B cell (primary cell): ENCODE results near the gene MAU2. TPM values are rescaled to one million over a fixed set of nuclear protein-coding genes. Genes with fewer than 3 reads are reported as not detected.

ENCODE experiments used
- ATAC-seq: fragments of 200-7000 bp; cut with Tn5 transposase; one replicate; pipeline ENCODE4 v1.10.0; 2021; ENCODE audit warnings: low read depth, mild to moderate bottlenecking, moderate number of reproducible peaks, moderate library complexity
- CTCF ChIA-PET: fragments of 350-600 bp; sonication (Branson Sonifier 250); formaldehyde crosslinking; loops from one replicate; lab custom pipeline; 2021; ENCODE audit warnings: antibody characterized with exemption, inconsistent platforms; lab: Charles Lee
- POLR2A ChIA-PET: fragments of 350-600 bp; sonication (Branson Sonifier 250); formaldehyde crosslinking; loops from one replicate; lab custom pipeline; 2021; ENCODE audit warnings: antibody characterized with exemption; lab: Charles Lee
- DNase-seq: peaks from one replicate; pipeline ENCODE4 v3.0.0; 2013
- H2AFZ ChIP-seq: 2 replicates; pipeline ENCODE4 v1.6.1; 2012; ENCODE audit warnings: mild to moderate bottlenecking, low read depth, low read length; ENCODE audit not compliant: insufficient read depth, poor library complexity, severe bottlenecking
- H3K27ac ChIP-seq, 2 donors: 1 replicate in 1 of 2; 2 replicates in 1 of 2; pipeline ENCODE4 v1.5.1; 2012 to 2013; ENCODE audit warnings: low read length in 2 of 2, mild to moderate bottlenecking in 2 of 2, moderate library complexity in 1 of 2
- H3K27me3 ChIP-seq, 4 experiments: fragments of 200-600 bp in 1 of 4; sonication (generic) in 1 of 4; replicated peaks in 1 of 4; 1 replicate in 2 of 4; 2 replicates in 2 of 4; pipeline versions ENCODE4 v1.6.1 to v1.7.0; 2013 to 2016; ENCODE audit warnings: low read length in 3 of 4, mild to moderate bottlenecking in 2 of 4, mixed read lengths in 1 of 4, moderate library complexity in 1 of 4; ENCODE audit not compliant: insufficient read depth in 4 of 4, control insufficient read depth in 3 of 4; ENCODE audit errors: control extremely low read depth in 1 of 4
- H3K36me3 ChIP-seq, 2 experiments: replicated peaks in 1 of 2; 1 replicate in 1 of 2; 2 replicates in 1 of 2; pipeline versions ENCODE4 v1.6.1 to v1.7.1; 2013; ENCODE audit warnings: low read length in 1 of 2; ENCODE audit not compliant: insufficient read depth in 2 of 2, control insufficient read depth in 1 of 2; ENCODE audit errors: control extremely low read depth in 1 of 2, extremely low read depth in 1 of 2
- H3K4me1 ChIP-seq, 2 donors: fragments of 200-600 bp in 1 of 2; sonication (generic) in 1 of 2; 1 replicate in 1 of 2; 2 replicates in 1 of 2; pipeline versions ENCODE4 v1.5.1 to v1.6.1; 2013 to 2017; ENCODE audit warnings: low read length in 2 of 2; ENCODE audit not compliant: control insufficient read depth in 2 of 2, insufficient read depth in 2 of 2
- H3K4me2 ChIP-seq: replicated peaks from 2 replicates; pipeline ENCODE3; 2012; ENCODE audit warnings: mild to moderate bottlenecking, low read depth, low read length; ENCODE audit not compliant: poor library complexity, severe bottlenecking
- H3K4me3 ChIP-seq, 5 experiments: fragments of 200-600 bp in 1 of 5; sonication (generic) in 1 of 5; 1 replicate in 3 of 5; 2 replicates in 2 of 5; pipeline versions ENCODE4 v1.5.1 to v1.7.0; 2011 to 2016; ENCODE audit warnings: low read length in 4 of 5, mild to moderate bottlenecking in 4 of 5, low read depth in 2 of 5, control low read depth in 1 of 5, moderate library complexity in 1 of 5; ENCODE audit not compliant: insufficient read depth in 1 of 5; ENCODE audit errors: control extremely low read depth in 1 of 5, extremely low read depth in 1 of 5
- H3K79me2 ChIP-seq: fragments of 200-600 bp; sonication (generic); one replicate; pipeline ENCODE4 v1.6.0; 2016; ENCODE audit warnings: low read length; ENCODE audit not compliant: control insufficient read depth, insufficient read depth
- H3K9ac ChIP-seq: fragments of 200-600 bp; sonication (generic); 2 replicates; pipeline ENCODE4 v1.6.1; 2017; ENCODE audit warnings: mild to moderate bottlenecking, low read length, moderate library complexity
- H3K9me3 ChIP-seq, 3 donors: one replicate each; pipeline versions ENCODE4 v1.6.1 to v1.7.1; 2013; ENCODE audit warnings: low read length in 2 of 3; ENCODE audit not compliant: control insufficient read depth in 2 of 3, insufficient read depth in 1 of 3; ENCODE audit errors: control extremely low read depth in 1 of 3
- H4K20me1 ChIP-seq: 2 replicates; pipeline ENCODE4 v1.6.0; 2012; ENCODE audit warnings: mild to moderate bottlenecking, low read length; ENCODE audit not compliant: insufficient read depth, control insufficient read depth, poor library complexity, severe bottlenecking
- H3K27ac Mint-ChIP-seq: one replicate; pipeline ENCODE4 v1.8.0; 2021; ENCODE audit warnings: mixed read lengths
- H3K27me3 Mint-ChIP-seq: one replicate; pipeline ENCODE4 v1.8.0; 2021; ENCODE audit warnings: mixed read lengths
- H3K4me1 Mint-ChIP-seq: one replicate; pipeline ENCODE4 v1.8.0; 2021; ENCODE audit warnings: mixed read lengths
- H3K4me3 Mint-ChIP-seq: one replicate; pipeline ENCODE4 v1.8.0; 2021; ENCODE audit warnings: mixed read lengths
- H3K9me3 Mint-ChIP-seq: one replicate; pipeline ENCODE4 v1.8.0; 2022; ENCODE audit warnings: mixed read lengths; ENCODE audit not compliant: insufficient read depth
- EZH2 ChIP-seq: IDR thresholded peaks from 2 replicates; pipeline ENCODE4 v1.6.1; 2012; ENCODE audit warnings: borderline replicate concordance, low read depth, mild to moderate bottlenecking, moderate library complexity, low read length; ENCODE audit not compliant: insufficient read depth, poor library complexity, severe bottlenecking
- WGBS: methylation state at CpG from one replicate; pipeline ENCODE4 v1.1.5; 2013; ENCODE audit warnings: missing lambda C conversion rate; ENCODE audit not compliant: insufficient coverage; 5-methylcytosine and 5-hydroxymethylcytosine counted together
- intact Hi-C: fragments of 100-400 bp; cut with micrococcal nuclease; formaldehyde crosslinking; loops from one replicate; pipeline ENCODE4 v1.10.0; 2022
- polyA plus RNA-seq: library from polyadenylated mRNA; depleted of rRNA; stranded (reverse); fragments of >200 nt; gene quantifications from 2 replicates; pipeline ENCODE4 v1.2.3, GENCODE V29; 2012
- total RNA-seq, 2 donors: library from RNA; stranded (reverse); fragments of 120-200 nt in 1 of 2; gene quantifications; 1 replicate in 1 of 2; 2 replicates in 1 of 2; pipeline versions ENCODE4 v1.2.3 to v1.2.4, GENCODE V29; 2013 to 2022
- TF ChIP-seq, protein P1 (sequence below): fragments of 200-600 bp; IDR thresholded peaks from one replicate; pipeline ENCODE4 v1.8.0; 2022; ENCODE audit warnings: antibody characterized with exemption, mild to moderate bottlenecking

The MAU2 gene
- total and polyA plus RNA-seq, 2 donors (not counting 1 experiment from before 2014, with no cell fraction given), result 87.7 to 199 TPM

DNA sequence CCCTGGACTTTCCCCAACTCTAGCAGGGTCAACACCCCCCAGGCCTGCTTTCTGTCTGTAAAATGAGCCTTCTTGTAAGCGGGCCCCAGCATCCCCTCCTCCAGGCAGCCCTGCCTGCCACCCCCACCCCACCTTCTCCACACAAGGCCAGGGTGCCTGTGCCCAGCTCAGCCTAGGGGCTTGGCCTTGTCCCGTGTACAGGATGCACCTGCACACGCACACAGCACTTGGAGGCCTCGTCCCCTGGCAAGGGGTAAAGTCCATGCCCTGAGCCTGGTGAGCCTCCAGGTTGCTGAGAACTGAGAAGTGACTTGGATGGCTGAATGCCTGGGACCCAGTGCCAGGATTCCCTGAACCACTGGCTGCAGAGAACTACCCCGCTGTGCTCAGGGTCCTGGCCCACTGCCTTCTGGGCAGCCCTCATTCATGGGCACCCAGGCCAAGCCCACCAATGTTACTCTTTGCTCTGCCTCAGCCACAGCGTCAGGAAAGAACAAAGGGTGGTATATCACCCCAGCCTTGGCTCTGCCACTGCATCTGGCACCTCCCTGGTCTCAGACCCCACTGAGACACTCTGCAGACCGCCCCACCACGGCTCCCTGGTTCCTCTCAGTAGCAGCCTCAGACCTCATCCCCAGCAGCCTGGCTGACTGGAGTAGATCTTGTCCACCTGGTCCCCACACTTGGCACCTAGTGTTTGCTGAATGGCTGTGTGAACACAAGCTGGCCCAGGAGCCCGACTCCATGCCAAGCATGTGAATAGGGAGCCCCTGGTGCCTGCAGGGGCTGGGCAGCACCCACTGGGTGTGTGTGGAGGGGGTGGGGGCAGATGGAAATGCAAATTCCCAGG, 45.7 kb upstream of the MAU2 start:
- DNase-seq (no peak), ATAC-seq (no peak)
- ChIA-PET POLR2A (no interaction called here), CTCF (no interaction called here)
- H3K4me3 Mint-ChIP-seq, result no peak overlapping the region
- Histone ChIP-seq H4K20me1 (no peaks in the 10 kb centered on the region), H3K36me3 (peaks cover 0 to 36% of the 10 kb centered on the region in 2 experiments), H3K9me3 (no peaks in the 10 kb centered on the region), H3K4me1 (peaks cover 0 to 5% of the 10 kb centered on the region in 2 donors), H3K27ac (no peak overlapping the region), H2AFZ (no peak overlapping the region), H3K79me2 (no peaks in the 10 kb centered on the region), H3K4me2 (no peak overlapping the region), H3K4me3 (no peak overlapping the region), H3K9ac (no peak overlapping the region), H3K27me3 (peaks cover 0 to 23% (median 0%) of the 10 kb centered on the region in 4 experiments)
- peaks cover 5% of the 10 kb centered on the region for H3K4me1 Mint-ChIP-seq
- H3K27me3 Mint-ChIP-seq, result peaks cover 21% of the 10 kb centered on the region
- H3K9me3 Mint-ChIP-seq, result no peaks in the 10 kb centered on the region
- whole genome bisulfite sequencing, result 72% methylated on average over 9 of the region's 9 CpGs
- intact Hi-C loops, result no loop called here
- H3K27ac Mint-ChIP-seq, result no peak overlapping the region
- no peak for TF ChIP-seq EZH2
- TF ChIP-seq, protein P1, sequence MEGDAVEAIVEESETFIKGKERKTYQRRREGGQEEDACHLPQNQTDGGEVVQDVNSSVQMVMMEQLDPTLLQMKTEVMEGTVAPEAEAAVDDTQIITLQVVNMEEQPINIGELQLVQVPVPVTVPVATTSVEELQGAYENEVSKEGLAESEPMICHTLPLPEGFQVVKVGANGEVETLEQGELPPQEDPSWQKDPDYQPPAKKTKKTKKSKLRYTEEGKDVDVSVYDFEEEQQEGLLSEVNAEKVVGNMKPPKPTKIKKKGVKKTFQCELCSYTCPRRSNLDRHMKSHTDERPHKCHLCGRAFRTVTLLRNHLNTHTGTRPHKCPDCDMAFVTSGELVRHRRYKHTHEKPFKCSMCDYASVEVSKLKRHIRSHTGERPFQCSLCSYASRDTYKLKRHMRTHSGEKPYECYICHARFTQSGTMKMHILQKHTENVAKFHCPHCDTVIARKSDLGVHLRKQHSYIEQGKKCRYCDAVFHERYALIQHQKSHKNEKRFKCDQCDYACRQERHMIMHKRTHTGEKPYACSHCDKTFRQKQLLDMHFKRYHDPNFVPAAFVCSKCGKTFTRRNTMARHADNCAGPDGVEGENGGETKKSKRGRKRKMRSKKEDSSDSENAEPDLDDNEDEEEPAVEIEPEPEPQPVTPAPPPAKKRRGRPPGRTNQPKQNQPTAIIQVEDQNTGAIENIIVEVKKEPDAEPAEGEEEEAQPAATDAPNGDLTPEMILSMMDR, result no peak

DNA sequence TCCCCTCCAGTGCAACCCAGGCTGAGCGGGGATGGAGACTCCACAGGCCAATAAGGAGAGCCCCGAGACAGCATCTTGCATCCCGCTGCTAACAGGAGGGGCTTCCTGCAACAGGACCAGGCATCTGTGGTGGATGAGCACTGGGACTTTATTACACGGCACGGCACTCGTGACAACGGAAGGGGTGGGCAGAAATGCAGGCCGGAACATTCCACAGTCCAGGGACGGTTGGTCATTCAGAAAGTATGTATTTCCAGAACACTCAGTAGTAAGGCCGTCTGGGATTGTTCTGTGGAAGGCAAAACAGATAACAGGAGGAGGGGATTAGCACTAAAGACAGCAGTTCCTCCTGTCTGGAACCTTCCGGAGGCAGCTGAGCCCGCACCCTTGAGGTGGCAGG, 44.2 kb upstream of the MAU2 start:
- intact Hi-C loops, result no loop called here
- no peaks in the 10 kb centered on the region for H3K9me3 Mint-ChIP-seq
- no peak overlapping the region for H3K4me3 Mint-ChIP-seq

More for the DNA sequence above, 44.2 kb upstream of the MAU2 start:
- Mint-ChIP-seq H3K27ac (no peak overlapping the region), H3K4me1 (peaks cover 5% of the 10 kb centered on the region), H3K27me3 (peaks cover 21% of the 10 kb centered on the region)
- Histone ChIP-seq H2AFZ (no peak overlapping the region), H3K4me1 (peaks cover 0 to 5% of the 10 kb centered on the region in 2 donors), H3K4me2 (no peak overlapping the region), H3K9ac (no peak overlapping the region), H3K4me3 (no peak overlapping the region), H3K27ac (no peak overlapping the region), H3K79me2 (no peaks in the 10 kb centered on the region), H4K20me1 (no peaks in the 10 kb centered on the region), H3K9me3 (no peaks in the 10 kb centered on the region), H3K27me3 (peaks cover 0 to 23% (median 0%) of the 10 kb centered on the region in 4 experiments), H3K36me3 (peaks cover 0 to 50% of the 10 kb centered on the region in 2 experiments)
- no peak for ATAC-seq
- POLR2A ChIA-PET, result no interaction called here
- DNase-seq, result no peak
- TF ChIP-seq, protein P1, result no peak
- TF ChIP-seq EZH2, result no peak
- 97% methylated on average over 10 of the region's 12 CpGs for WGBS
- CTCF ChIA-PET, result no interaction called here
